HG03354 (cell line): ENCODE data around the gene JAM3.

Experiments used
- ATAC-seq: cut with Tn5 transposase; IDR thresholded peaks from one replicate; pipeline ENCODE4 v1.9.1; 2021; ENCODE audit warnings: mild to moderate bottlenecking; ENCODE audit not compliant: unreplicated experiment, poor library complexity, severe bottlenecking

JAM3 gene

GRCh38 chr11:134139303-134139872, 70.5 kb downstream of the JAM3 start:
- ATAC-seq, result no peak

GRCh38 chr11:134139873-134140331, 71.0 kb downstream of the JAM3 start:
- ATAC-seq, result peak; percentile 86

- ATAC-seq, result no peak
These were observed 72.2 kb downstream of the JAM3 start for GRCh38 chr11:134140961-134141490.

- ATAC-seq, result no peak
These were observed 73.7 kb downstream of the JAM3 start for GRCh38 chr11:134142536-134142935.

- no peak for ATAC-seq
These were observed 74.9 kb downstream of the JAM3 start for GRCh38 chr11:134143801-134144200.

- no peak for ATAC-seq
These were observed 75.9 kb downstream of the JAM3 start for GRCh38 chr11:134144744-134145143.

- no peak for ATAC-seq
These were observed 76.8 kb downstream of the JAM3 start for GRCh38 chr11:134145715-134146114.

GRCh38 chr11:134146598-134146997, 77.7 kb downstream of the JAM3 start:
- ATAC-seq, result no peak

GRCh38 chr11:134149371-134149770, 80.5 kb downstream of the JAM3 start:
- ATAC-seq, result no peak

- no peak for ATAC-seq
These were observed 81.5 kb downstream of the JAM3 start for GRCh38 chr11:134150195-134150903.

GRCh38 chr11:134151083-134151747, 82.3 kb downstream of the JAM3 start:
- no peak for ATAC-seq

GRCh38 chr11:134152696-134153095, 83.8 kb downstream of the JAM3 start:
- no peak for ATAC-seq

GRCh38 chr11:134153147-134153905, 84.5 kb downstream of the JAM3 start:
- ATAC-seq, result no peak

GRCh38 chr11:134154441-134154840, 85.6 kb downstream of the JAM3 start:
- ATAC-seq, result no peak

GRCh38 chr11:134155456-134155855, 86.6 kb downstream of the JAM3 start:
- no peak for ATAC-seq

- no peak for ATAC-seq
These were observed 87.3 kb downstream of the JAM3 start for GRCh38 chr11:134155946-134156865.

- ATAC-seq, result no peak
These were observed 88.6 kb downstream of the JAM3 start for GRCh38 chr11:134157451-134157850.

GRCh38 chr11:134158023-134158422, 89.2 kb downstream of the JAM3 start:
- no peak for ATAC-seq

- ATAC-seq, result no peak
These were observed 90.8 kb downstream of the JAM3 start for GRCh38 chr11:134159652-134160051.
